GM18867 (cell line): ENCODE results near the gene ADAMTS2.

Experiments used
- ATAC-seq: cut with Tn5 transposase; IDR thresholded peaks from one replicate; pipeline ENCODE4 v1.9.1; 2021; ENCODE audit warnings: mild to moderate bottlenecking, moderate library complexity; ENCODE audit not compliant: unreplicated experiment

Gene ADAMTS2

GRCh38 chr5:179131321-179131835 lies 213.9 kb downstream of the ADAMTS2 start:
- ATAC-seq, result no peak

GRCh38 chr5:179130101-179130681 lies 215.1 kb downstream of the ADAMTS2 start:
- ATAC-seq, result no peak

DNA sequence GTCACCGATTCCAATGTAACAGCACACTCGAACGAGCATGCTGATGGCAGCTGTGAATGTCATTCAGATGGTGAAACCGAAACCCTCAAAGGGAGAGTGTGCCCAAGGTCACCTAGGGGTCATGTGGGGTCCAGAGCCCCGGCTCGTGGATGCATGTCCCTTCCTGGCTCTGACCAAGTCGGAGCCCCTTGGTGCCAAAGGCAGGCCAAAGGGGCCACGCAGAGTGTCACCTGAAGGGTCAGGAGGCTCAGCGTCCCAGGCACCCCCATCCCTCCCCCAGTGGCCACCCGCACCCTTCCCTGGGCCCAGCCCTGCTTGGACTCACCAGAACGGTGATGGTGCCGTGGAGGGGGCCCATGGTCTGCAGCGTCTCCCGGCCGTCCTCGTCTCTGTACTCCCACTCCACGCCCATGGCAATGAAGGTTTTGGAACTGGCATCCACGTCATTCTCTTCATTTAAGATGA lies 215.6 kb downstream of the ADAMTS2 start:
- no peak for ATAC-seq

DNA sequence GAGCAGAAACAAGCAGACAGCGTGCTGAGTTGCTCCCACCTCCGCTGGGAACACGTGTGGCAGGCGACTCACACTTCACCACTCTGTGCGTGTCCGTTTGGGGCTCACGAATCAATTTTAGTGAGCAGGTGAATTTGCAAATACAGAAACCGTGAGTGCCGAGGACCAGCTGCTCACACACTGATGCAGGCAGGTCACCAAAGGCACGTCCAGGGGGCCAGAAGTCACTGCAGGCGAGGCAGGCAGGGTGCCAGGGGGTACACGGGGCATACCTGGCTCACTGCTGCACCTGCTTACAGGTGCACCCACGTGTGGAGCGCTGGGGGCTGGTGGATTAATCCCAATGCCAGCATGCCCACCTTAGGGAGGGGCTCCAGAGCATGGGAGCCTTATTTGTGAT lies 216.3 kb downstream of the ADAMTS2 start:
- ATAC-seq, result no peak

- ATAC-seq, result no peak
Measured at GRCh38 chr5:179128041-179128365, 217.3 kb downstream of the ADAMTS2 start.

DNA sequence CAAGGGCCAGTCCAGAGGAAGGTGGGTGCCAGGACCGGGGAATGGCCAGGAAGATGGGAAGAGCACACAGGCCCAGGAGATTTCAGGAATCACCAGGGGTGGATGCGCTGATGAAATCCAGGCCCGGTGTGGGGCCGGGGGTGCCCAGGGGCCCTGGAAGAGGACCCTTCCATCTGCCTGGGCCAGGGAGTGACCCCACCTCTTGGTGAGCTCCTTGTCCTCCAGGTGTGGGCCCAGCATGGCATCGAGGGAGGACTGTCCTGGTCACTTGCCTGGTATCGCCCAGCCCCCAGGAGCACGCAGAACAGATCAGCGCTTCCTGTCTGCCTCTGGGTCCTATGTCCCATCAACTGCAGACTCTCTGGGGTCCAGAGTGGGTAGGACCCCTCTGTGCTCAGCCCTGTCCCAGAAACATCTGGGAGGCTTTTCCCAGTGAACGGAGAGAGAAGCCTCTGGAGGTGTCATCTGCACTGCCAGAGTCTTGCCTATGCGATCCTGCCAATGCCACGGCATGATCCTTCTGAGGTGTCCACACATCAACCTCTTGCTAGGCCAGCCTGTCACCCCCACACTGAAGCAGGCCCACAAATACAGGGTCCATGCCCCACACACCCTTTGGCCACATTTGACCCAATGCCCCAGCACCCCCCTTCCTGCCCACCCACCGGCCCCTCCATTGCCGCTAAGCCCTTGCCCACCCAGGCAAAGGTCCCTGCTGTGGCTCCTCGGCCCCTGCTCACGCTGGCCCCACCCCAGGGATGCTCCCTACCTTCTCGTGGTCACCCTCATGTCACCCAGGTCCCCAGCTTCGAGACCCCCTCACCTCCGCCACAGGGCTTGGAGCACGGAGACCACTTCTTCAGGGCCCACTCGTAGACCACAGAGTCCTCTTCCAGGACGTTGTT lies 217.9 kb downstream of the ADAMTS2 start:
- ATAC-seq, result no peak

- ATAC-seq, result no peak
Measured at GRCh38 chr5:179126506-179126991, 218.7 kb downstream of the ADAMTS2 start.

DNA sequence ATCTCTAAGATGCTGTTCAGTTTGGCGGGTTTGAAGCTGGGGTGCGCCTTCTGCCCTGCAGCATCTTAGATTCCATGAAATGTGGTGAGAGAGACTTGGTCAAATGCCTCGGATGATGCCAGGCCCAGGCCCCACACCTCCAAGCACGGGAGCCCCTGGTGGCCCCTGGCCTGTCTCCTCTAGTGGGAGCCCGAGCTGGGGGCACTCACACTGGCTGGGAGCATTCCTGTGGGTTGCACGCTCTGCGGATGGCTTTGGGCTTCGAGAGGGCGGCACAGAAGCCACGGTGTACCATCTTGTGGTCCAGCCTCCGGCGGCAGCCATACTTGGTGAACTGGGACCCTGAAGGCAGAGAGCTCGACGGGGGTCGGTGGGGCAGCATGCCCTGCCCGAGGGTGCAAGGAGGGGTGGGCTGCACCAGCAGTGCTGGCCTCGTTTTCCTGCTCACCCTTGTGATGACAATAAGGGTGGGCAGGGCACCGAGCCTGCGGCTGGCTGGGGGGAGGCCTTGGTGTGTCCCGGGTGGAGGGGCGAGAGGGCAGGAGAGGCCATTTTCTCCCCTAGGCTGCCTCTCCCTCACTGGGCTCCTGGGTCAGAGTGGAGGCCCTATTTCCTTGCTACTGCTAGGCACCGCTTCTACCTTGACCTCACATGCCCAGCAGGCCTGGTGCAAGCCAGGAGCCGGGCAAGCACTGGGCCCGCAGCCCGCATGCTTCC lies 219.3 kb downstream of the ADAMTS2 start:
- no peak for ATAC-seq

DNA sequence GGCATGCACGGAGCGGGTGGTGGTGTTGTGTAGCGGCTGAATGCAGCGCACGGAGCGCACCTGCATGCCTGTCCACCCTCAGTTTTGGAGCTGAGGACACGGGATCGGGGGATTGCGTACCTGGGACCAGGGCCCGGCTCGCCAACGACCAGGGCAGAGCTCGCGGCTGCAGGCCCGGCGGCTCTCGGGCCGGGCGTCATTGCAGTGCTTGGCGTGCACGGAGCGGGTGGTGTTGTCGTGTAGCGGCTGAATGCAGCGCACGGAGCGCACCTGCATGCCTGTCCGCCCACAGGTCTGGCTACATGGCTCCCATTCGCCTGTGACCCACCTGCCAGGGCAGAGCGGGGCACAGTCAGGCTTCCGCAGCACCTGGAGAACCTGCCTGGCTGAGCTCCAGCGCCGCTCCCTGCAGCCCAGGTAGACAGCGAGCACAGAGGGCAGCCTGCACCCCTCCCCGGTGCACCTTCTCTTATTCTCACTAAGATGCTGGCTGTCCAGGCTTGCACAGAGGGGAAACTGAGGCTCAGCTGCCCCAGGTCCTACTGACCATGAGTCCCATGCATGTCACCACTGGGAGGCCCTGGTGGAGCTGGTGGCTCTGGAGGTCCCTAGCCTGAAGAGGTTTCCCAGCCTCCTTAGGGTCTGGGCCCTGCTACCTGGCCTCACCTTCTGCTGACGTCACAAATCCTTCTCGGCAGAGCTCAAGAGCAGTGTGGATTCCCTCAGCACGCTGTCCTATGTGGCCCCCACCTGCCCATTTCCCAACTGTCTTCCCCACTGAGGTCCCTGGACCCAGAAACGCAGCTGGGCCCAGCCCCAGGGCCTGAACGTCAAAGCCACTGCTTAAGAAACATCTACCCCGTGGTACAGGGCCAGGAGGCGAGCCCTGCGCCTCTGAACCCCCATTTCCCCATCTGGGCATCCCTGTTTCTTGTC lies 220.1 kb downstream of the ADAMTS2 start:
- ATAC-seq, result no peak

DNA sequence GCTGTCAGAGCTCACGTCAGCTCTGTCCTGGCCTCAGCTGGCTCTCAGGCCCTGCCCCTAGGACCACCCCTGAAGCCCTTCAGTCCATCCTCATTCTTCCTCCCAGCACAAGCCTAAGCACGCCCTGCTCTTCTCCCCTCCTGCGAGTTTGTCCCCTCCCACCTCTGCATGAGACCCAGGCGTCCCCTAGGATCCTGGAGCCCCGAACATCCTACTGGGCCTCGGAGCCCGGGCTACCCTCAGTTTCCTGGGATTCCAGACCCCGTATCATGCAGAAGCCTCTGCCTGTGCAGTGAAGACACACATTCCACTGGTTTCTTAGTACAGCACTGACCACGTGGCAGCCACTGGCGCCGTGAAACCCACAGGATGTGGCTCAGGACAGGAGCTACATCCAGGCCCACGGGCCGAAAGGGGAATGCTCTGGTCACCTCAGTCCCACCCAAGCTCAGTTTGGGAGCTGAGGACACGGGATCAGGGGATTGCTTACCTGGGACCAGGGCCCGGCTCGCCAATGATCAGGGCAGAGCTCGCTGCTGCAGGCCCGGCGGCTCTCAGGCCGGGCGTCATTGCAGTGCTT lies 220.9 kb downstream of the ADAMTS2 start:
- no peak for ATAC-seq

DNA sequence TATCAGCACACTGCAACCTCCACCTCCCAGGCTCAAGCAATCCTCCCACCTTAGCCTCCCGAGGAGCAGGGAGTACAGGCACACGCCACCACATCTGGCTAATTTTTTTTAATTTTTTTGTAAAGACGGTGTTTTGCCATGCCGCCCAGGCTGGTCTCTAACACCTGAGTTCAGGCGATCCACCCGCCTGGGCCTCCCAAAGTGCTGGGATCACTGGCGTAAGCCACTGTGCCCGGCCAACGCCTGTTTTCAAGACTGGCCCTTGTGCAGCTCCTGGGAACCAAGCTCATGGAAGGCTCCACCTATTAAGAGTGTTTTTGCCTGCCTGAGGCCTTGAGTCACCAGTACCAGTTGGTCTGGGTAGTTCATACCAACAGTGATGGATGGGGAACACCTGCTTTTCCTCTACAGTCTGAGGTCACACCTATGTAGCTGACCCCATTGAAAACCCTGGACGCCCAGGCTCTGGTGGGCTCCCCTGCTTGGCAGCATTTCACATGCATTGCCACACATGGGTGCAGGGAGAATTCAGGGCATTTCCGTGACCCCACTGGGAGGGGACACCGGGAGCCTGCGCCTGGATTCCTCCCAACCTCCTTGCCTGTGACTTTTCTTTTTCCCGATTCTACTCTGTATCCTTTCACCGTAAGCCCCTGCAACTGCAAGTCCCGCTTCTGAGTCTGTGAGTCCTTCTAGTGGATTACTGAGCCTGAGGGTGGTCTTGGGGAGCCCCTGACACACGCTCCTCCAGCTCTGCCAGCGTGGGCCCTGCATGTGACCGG lies 221.6 kb downstream of the ADAMTS2 start:
- no peak for ATAC-seq

GRCh38 chr5:179123109-179123426 lies 222.2 kb downstream of the ADAMTS2 start:
- ATAC-seq, result no peak

DNA sequence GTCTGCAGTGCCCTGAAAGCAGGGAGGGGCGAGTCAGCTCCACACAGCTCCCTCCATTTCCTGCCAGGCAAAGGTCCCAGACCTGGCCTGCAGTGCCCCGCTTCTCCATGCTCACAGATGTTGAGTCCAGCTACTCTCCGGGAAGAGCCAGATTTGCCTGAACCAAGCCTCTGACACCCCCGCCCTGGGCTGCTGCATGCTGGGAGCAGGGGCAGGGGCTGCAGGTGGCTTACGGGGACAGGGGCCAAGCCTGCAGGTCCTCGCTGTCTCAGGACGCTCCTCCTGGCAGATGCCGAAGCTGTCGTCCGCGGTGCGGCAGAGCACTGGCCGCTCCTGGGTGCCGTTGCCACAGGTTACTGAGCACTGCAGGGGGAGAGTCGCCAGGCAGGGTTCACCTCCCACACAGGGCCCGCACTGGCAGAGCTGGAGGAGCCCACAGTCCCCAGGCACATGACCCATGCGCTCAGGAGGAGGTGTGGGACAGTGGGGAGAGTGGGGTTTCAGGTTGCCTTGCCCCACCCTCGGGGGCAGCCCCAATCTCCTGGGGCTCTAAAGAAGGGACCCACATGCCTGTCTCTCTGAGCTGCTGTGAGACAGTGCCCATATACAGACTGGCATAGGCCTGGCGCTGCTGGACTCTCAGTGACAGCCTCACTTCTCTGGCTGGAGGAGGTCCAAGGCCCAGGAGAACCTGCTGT lies 222.7 kb downstream of the ADAMTS2 start:
- ATAC-seq, result no peak

GRCh38 chr5:179121667-179122111 lies 223.6 kb downstream of the ADAMTS2 start:
- ATAC-seq, result no peak

- no peak for ATAC-seq
Measured at GRCh38 chr5:179120951-179121666, 224.2 kb downstream of the ADAMTS2 start.

DNA sequence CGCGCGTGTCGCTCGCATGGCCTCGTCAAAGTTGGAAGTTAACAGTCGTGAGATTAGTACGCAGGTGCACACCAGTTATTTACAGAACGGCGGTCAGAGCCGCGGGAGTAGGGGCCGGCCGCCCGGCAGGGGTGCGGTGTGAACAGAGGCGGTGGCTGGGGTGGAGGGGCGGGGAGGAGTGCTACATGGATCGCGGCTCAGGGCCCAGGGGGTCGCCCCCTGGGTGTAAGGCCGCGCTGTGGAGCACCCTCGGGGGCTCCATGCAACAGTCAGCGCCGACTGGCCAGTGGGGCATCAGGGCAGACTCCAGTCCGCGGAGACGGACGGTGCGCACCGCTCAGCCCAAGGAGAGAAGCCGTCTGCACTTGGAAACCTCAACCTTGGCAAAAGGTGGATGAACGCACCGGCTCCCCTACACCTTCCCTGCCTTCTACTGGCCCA lies 224.8 kb downstream of the ADAMTS2 start:
- no peak for ATAC-seq

DNA sequence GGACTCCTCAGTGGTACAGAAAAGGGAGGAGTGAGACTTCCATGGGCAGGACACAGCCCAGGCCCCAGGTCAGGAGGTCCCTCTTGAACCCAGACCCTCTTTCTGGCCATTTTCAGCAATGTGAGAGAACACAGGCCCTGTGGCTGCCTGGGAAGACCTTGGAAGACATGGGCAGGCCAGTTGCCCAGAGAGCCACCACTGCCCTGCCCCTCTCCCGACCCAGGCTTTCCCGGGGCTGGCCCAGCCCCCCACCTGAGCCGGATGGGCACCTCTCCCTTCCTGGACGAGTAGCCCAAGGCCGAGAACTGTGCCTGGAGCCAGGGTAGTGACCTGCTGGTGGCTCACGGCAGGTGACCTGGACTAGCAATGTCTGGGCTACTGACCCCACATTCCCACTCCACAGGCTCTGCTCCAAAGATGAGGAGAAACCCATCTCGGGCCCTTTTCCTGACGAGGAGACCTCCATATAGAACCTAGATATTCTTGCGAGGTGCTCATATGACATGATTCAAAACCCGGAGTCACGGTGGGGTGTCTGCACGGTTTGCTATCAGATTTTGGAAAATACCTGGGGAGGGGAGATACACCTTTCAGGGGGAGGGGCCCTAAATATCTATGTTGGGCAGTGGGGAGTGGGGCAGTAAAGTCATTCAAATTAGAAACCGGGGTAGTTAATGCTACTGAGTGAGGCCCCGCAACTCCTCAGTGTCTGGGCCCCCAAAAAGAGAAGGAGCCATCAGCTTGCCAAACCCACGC lies 225.7 kb downstream of the ADAMTS2 start:
- no peak for ATAC-seq
